Stimulated activated naive CD8-positive, alpha-beta T cell treated with anti-CD3 and anti-CD28 coated beads, Interleukin-15, Interleukin-2, amounts not matched to agents 100 U/mL and 50 U/mL, for 24 hours (primary cell): ENCODE results near the gene TGFB1.
A peak's percentile ranks its signal among the peaks of the same experiment; 100 is the strongest.
"Not testable (repeated sequence)": the region's sequence is repeated elsewhere in the genome, so short reads cannot be mapped to it uniquely, and the experiment has no call there.

Source experiments
- ATAC-seq: fragments of 150-1000 bp; cut with Tn5 transposase; one replicate; pipeline ENCODE4 v1.10.0; 2021
- DNase-seq: peaks from one replicate; pipeline ENCODE4 v3.0.0; 2021

TGFB1 gene

GRCh38 chr19:41369769-41370168 lies 16.0 kb upstream of the TGFB1 start:
- DNase-seq: no peak

GRCh38 chr19:41367848-41368301 lies 14.2 kb upstream of the TGFB1 start:
- DNase-seq: no peak
- no peak for ATAC-seq

More at GRCh38 chr19:41369769-41370168, 16.0 kb upstream of the TGFB1 start:
- no peak for ATAC-seq

GRCh38 chr19:41366089-41366488 lies 12.4 kb upstream of the TGFB1 start:
- ATAC-seq (no peak), DNase-seq (no peak)

DNA sequence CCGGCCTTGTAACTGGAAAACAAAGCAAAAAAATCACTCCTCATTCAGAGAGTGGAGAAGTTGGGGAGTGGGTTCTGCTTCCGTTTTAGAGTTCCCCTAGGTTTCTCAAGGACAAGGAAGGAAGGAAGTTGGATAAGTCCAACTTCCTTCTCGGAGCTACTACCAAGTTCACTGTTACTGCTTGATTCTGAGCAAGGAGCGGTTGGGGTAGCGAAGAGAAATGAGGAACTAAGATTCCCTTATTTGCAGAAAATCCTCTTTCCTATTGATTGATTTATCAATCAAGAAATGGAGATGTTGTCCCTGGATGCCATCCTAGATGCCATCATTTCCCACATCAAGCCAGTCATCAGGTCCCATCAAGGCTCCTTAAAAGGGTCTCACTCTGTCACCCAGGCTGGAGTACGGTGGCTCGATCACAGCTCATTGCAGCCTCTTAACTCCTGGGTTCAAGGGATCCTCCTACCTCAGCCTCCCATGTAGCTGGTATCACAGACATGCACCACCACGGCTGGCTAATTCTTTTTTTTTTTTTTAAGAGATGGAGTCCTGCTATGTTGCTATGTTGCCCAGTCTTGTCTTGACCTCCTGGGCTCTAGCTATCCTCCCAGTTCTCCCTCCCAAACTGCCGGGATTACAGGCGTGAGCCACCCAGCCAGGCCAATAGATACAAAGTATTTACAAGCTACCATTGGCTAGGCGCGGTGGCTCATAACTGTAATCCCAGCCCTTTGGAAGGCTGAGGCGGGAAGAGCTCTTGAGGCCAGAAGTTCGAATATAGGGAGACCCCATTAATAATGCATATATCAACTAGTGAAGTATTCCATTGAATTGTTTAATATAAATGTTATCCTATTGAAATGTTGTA lies 11.0 kb upstream of the TGFB1 start:
- ATAC-seq (no peak), DNase-seq (no peak)

DNA sequence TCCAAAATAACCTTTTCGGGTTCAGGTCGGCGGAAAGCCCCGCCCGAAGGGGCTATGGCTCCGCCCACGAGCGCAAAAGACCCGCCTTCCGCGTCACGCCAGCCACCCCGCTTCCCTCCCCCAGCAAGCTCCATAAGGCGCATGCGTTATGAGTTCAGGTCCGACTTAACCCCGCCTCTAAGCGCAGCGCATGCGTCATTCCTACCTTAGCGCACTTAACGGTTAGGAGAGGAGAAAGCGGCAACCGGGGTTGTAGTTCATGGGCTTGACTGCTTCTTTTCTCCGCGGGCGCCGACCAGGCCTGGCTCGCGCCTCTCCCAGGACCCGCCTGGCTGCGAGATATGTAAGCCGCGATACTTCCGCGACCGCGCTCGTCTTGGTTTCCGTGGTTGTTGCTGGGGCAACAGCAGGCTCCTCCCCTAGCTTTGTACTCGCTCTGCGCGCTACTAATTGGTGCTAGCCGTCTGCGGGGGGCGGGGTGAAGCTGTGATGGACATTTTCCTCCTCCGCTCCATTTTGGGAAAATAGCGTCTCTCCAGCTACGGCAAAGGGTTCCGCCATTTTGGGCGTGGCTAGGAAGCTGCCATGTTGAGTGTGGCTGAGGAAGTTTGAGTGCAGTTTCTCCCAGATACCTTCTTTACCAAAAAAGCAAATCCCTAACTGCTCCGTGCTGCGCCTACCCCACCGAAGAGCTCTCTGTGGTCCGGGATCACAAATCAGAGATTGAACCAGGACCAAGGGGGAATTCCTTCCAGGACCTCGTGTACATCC lies 10.2 kb upstream of the TGFB1 start, which contains the start of gene B9D2:
B9D2 (minus strand) TSS at position 397 of the 771 bp plus-strand sequence. CDS start 630 bp downstream, outside the sequence.
- DNase-seq (peak; percentile 95), ATAC-seq (peak; percentile 96)

- ATAC-seq (no peak), DNase-seq (no peak)
These were observed 9.6 kb upstream of the TGFB1 start for GRCh38 chr19:41363371-41363752.

DNA sequence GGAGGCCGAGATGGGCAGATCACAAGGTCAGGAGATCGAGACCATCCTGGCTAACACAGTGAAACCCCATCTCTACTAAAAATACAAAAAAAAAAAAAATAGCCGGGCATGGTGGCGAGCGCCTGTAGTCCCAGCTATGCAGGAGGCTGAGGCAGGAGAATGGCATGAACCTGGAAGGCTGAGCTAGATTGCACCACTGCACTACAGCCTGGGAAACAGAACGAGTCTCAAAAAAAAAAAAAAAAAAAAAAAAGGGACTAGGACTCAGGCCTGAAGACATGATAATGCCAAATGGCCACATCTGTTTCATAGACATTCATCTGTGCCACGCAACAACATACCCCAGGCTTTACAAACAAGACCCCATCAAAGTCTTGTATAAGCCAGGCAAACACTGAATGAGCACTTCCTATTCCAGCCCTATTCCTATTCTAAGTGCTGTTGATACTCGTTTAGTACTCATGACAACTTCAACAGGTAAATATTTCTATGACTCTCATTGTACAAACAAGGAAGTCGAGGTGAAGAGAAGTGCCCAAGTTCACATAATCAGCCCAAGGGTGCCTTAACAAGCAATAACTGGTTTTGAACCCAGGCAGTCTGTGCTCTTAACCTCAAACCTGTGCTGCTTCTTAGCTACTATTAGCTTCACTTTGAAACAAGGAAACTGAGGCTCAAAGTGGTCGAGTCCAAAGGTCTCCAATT lies 8.6 kb upstream of the TGFB1 start:
- DNase-seq: no peak
- no peak for ATAC-seq

DNA sequence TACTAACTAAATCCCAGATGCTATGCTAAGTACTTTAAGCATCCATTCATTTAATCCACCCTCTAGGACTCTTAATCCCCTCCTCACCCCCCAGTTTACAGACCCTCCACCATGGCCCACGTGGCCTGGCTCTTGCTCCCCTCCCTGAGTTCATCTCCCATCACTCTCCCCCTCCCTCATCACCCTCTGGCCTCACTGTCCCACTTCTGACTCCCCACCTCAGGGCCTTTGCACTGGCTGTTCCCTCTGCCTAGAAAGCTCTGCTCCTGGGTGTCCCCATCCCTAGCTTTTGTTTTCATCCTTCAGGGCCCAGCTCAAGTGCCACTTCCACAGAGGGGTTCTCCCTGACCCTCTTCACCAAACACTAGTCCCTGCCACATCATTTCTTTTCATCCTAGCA lies 6.0 kb upstream of the TGFB1 start:
- no peak for DNase-seq
- no peak for ATAC-seq

- ATAC-seq: no peak
- DNase-seq: no peak
These were observed 4.0 kb upstream of the TGFB1 start for GRCh38 chr19:41357746-41358145.

DNA sequence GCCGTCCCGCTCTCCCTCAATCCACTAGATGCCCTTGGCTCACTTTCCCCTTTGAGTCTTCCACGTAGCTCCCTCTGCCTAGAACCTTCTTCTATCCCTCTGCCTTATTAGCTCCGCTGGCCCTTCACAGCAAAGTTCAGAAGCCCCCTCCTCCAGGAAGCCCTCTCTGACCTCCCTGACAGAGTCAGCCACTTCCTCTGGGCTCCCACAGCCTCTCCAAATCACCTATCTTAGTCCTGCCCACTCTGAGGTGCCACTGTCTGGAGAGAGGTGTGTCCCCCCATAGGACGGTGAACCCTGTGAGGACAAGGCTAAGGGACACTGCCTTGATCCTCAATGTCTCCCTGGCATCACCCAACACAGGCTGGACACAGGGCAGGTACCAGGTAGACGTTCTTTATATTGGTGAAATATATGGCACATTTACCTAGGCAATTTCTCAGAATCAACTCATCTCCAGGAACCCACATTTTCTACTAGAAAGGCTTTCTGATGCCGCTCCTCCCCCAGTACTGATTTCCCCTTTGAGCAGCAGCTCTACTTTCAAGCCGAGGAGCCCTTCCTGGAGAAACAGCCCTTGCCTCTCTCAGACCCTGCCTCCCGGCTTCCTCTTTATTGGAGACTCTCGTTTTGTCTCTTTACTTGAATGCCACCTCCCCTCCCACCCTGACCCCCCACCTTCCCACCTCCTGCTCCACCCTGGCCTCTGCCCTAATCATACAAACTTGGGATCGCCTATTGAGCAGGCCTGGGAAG lies 3.4 kb upstream of the TGFB1 start:
- DNase-seq: peak; percentile 29
- no peak for ATAC-seq

DNA sequence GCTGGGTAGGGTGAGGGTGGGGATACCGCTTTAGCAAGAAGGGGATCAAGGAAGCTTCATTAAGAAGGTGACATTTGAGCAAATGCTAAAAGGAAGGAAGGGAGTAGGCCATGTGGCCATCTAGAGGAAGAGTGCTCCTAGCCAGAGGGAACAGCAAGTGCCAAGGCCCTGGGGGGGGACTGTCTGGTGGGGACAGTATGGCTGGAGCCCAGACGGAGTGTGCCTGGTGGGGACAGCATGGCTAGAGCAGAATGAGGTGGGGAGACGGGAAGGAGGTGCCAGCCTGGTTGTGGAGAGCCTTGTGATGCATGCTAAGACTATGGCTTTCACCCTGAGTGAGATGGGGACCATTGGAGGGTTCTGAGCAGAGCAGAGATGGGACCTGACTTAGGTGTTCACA lies 2.1 kb upstream of the TGFB1 start:
- DNase-seq: peak; percentile 26
- ATAC-seq: no peak

DNA sequence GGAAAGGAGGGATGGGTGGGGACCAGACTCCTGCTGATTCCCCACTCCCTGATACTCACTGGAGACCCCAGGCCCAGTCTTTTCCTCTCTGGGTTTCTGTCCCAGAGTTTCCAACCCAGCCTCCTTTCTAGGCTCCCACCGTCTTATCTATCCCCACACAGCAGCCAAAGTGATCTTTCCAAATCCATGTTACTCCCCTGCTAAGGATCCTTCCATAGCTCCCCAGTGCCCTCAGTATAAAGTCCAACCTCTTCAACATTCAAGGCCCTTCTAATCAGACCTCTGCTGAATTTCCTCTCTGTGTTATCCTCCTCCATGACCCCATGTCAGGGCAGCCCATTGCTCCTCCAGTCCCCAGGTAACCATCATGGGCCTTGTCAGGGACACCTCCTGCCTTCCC lies 1.3 kb upstream of the TGFB1 start:
- ATAC-seq: no peak
- no peak for DNase-seq

- no peak for DNase-seq
- no peak for ATAC-seq
These were observed 726 bp upstream of the TGFB1 start for GRCh38 chr19:41354343-41354953.

GRCh38 chr19:41352609-41353465 lies 885 bp downstream of the TGFB1 start:
- ATAC-seq (peak; percentile 10), DNase-seq (peak; percentile 89)

- ATAC-seq (no peak), DNase-seq (no peak)
These were observed 1.5 kb downstream of the TGFB1 start for GRCh38 chr19:41352279-41352608.

GRCh38 chr19:41351339-41352245 lies 2.1 kb downstream of the TGFB1 start:
- ATAC-seq: peak; percentile 59
- peak; percentile 86 for DNase-seq

DNA sequence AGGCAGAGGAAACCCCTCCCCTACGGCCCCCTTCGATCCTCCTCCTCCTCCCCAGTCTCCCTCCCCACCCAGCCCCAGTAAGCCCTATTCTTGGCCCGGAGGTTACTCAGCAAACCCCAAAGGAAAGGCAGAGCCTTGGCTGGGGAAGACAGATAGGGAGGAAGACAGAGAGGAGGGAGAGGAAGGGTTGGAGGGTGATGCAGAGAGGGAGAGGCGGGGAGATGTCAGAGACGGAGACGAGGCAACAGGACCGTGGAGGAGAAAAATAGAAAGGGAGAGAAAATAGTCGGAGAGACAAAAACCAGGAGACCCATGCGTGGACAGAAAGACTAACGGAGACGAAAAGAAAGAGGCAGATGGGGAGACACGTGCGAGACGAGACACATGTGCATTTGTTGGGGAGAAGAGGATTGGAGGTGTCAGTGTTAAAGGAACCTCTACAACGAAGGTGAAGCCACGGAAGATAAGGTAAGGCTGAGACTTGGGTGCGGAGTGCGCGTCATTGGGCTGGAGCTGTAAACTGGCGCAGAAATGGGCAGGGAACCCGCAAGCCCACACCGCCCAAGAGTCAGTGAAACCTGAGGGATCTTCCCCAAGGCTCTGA lies 2.9 kb downstream of the TGFB1 start:
- DNase-seq (no peak), ATAC-seq (no peak)

DNA sequence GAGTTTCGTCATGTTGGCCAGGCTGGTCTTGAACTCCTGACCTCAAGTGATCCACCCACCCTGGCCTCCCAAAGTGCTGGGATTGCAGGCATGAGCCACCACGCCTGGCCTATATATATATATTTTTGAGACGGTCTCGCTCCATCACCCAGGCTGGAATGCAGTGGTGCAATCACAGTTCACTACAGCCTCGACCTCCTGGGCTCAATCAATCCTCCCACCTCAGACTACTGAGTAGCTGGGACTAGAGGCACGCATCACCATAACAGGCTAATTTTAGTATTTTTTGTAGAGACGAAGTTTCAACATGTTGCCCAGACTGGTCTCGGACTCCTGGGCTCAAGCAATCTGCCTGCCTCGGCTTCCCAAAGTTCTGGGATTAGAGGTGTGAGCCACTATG lies 6.8 kb downstream of the TGFB1 start:
- DNase-seq, ATAC-seq: not testable (repeated sequence)

DNA sequence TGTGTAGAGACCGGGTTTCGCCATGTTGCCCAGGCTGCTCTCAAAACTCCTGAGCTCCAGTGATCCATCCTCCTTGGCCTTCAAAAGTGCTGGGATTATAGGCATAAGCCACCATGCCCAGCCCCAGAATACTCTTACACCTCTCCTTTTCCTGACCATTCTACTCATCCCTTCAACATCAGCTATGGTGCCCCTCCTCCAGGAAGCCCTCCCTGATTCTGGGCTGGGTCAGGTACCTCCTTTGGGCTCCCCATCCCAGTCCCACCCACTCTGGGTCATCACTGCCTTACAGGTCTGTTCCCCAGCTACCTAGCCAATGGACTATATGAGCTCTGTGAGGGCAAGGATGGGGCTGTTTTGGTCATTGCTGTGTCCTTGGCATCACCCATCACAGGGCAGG lies 9.6 kb downstream of the TGFB1 start:
- DNase-seq (no peak), ATAC-seq (no peak)
